Astrocyte (in vitro differentiated cells and primary cell): Measurements from ENCODE around the gene SH3TC2. TPM values are rescaled to one million over a fixed set of nuclear protein-coding genes. Genes with fewer than 3 reads are reported as not detected.

ENCODE experiments used
- DNase-seq: peaks from one replicate; pipeline ENCODE4 v3.0.0-alpha.2; 2010; ENCODE audit warnings: low read depth
- FAIRE-seq: peaks from 2 replicates; lab custom pipeline; 2011; peaks lifted over from hg19 to GRCh38; lab: Jason Lieb, UNC
- H2AFZ ChIP-seq: 2 replicates; pipeline ENCODE4 v1.6.0; 2012; ENCODE audit warnings: low read depth, low read length, inconsistent platforms
- H3K27ac ChIP-seq: 2 replicates; pipeline ENCODE4 v1.5.1; 2011; ENCODE audit warnings: low read depth, low read length, inconsistent platforms
- H3K27me3 ChIP-seq: 2 replicates; pipeline ENCODE4 v1.6.0; 2011; ENCODE audit warnings: low read length, inconsistent platforms; ENCODE audit not compliant: insufficient read depth
- H3K36me3 ChIP-seq: 2 replicates; pipeline ENCODE4 v1.5.1; 2011; ENCODE audit warnings: low read length, inconsistent platforms; ENCODE audit not compliant: insufficient read depth
- H3K4me1 ChIP-seq: 2 replicates; pipeline ENCODE4 v1.5.1; 2011; ENCODE audit warnings: low read length, inconsistent platforms; ENCODE audit not compliant: insufficient read depth
- H3K4me2 ChIP-seq: 2 replicates; pipeline ENCODE4 v1.6.0; 2012; ENCODE audit warnings: low read length, inconsistent platforms
- H3K4me3 ChIP-seq: 2 replicates; pipeline ENCODE4 v1.5.1; 2011; ENCODE audit warnings: low read depth, mild to moderate bottlenecking, low read length, inconsistent platforms; ENCODE audit not compliant: insufficient read depth
- H3K79me2 ChIP-seq: 2 replicates; pipeline ENCODE4 v1.6.0; 2012; ENCODE audit warnings: mild to moderate bottlenecking, low read length, inconsistent platforms; ENCODE audit not compliant: insufficient read depth
- H3K9ac ChIP-seq: 2 replicates; pipeline ENCODE4 v1.6.0; 2012; ENCODE audit warnings: mild to moderate bottlenecking, low read length, inconsistent platforms
- H3K9me3 ChIP-seq: 2 replicates; pipeline ENCODE4 v1.5.1; 2012; ENCODE audit warnings: low read depth, mild to moderate bottlenecking, low read length, inconsistent platforms; ENCODE audit not compliant: insufficient read depth
- H4K20me1 ChIP-seq: 2 replicates; pipeline ENCODE4 v1.6.0; 2012; ENCODE audit warnings: low read length, inconsistent platforms; ENCODE audit not compliant: insufficient read depth
- H3K27ac Mint-ChIP-seq: one replicate; pipeline ENCODE4 v1.8.0; 2021; ENCODE audit warnings: mild to moderate bottlenecking, mixed read lengths; ENCODE audit not compliant: unreplicated experiment
- H3K27me3 Mint-ChIP-seq: one replicate; pipeline ENCODE4 v1.8.0; 2021; ENCODE audit warnings: low read depth, mixed read lengths; ENCODE audit not compliant: unreplicated experiment
- H3K36me3 Mint-ChIP-seq: one replicate; pipeline ENCODE4 v1.8.0; 2021; ENCODE audit warnings: low read depth, mixed read lengths; ENCODE audit not compliant: unreplicated experiment
- H3K4me1 Mint-ChIP-seq: one replicate; pipeline ENCODE4 v1.8.0; 2021; ENCODE audit warnings: low read depth, mixed read lengths; ENCODE audit not compliant: unreplicated experiment
- H3K4me3 Mint-ChIP-seq: one replicate; pipeline ENCODE4 v1.8.0; 2021; ENCODE audit warnings: mild to moderate bottlenecking, moderate library complexity, mixed read lengths; ENCODE audit not compliant: unreplicated experiment
- H3K9me3 Mint-ChIP-seq: one replicate; pipeline ENCODE4 v1.8.0; 2021; ENCODE audit warnings: mild to moderate bottlenecking, mixed read lengths; ENCODE audit not compliant: unreplicated experiment
- EZH2 ChIP-seq: IDR thresholded peaks from 2 replicates; pipeline ENCODE4 v1.6.1; 2012; ENCODE audit warnings: mild to moderate bottlenecking, low read length, inconsistent platforms; ENCODE audit not compliant: insufficient read depth
- total RNA-seq: library from RNA; stranded (reverse); gene quantifications from 2 replicates; pipeline ENCODE4 v1.2.1, GENCODE V29; 2021
- TF ChIP-seq, protein P1 (sequence below): IDR thresholded peaks from 2 replicates; pipeline ENCODE4 v1.5.1; 2011; ENCODE audit warnings: low read depth, mild to moderate bottlenecking, inconsistent platforms, low read length, moderate library complexity; ENCODE audit not compliant: insufficient read depth

Gene SH3TC2
- total RNA-seq, 1 donor from 2014 or later, result 2.6 TPM

DNA sequence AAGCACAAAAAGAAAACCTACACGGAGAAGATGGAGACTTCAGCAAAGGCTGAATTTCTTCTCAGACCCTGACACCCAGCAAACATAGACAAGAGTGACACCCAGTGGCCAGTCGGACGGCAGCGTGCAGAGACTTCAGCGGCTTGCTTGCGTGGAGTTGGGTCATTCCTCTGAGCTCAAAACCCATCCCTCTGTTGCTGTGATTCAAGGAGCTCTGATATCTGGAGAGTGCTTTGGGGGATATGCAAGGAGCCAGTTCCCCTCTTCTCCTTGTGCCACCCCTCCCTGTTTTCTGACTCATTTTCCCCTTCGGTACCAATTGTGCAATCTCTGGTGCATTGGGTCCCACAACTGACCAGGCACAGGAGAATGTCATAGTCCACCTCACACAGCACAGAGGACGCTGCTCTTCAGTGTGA lies 27.5 kb downstream of the SH3TC2 start:
- no peak overlapping the region for H2AFZ ChIP-seq
- H3K36me3 Mint-ChIP-seq, result peaks cover 6% of the 10 kb centered on the region
- no peaks in the 10 kb centered on the region for H3K4me1 ChIP-seq
- TF ChIP-seq, protein P1, sequence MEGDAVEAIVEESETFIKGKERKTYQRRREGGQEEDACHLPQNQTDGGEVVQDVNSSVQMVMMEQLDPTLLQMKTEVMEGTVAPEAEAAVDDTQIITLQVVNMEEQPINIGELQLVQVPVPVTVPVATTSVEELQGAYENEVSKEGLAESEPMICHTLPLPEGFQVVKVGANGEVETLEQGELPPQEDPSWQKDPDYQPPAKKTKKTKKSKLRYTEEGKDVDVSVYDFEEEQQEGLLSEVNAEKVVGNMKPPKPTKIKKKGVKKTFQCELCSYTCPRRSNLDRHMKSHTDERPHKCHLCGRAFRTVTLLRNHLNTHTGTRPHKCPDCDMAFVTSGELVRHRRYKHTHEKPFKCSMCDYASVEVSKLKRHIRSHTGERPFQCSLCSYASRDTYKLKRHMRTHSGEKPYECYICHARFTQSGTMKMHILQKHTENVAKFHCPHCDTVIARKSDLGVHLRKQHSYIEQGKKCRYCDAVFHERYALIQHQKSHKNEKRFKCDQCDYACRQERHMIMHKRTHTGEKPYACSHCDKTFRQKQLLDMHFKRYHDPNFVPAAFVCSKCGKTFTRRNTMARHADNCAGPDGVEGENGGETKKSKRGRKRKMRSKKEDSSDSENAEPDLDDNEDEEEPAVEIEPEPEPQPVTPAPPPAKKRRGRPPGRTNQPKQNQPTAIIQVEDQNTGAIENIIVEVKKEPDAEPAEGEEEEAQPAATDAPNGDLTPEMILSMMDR, result peak; percentile 97
- no peak for TF ChIP-seq EZH2
- FAIRE-seq, result peak; percentile 47
- no peak overlapping the region for H3K9ac ChIP-seq
- peak; percentile 41 for DNase-seq
- no peak overlapping the region for H3K4me3 Mint-ChIP-seq
- no peak overlapping the region for H3K27ac Mint-ChIP-seq
- no peaks in the 10 kb centered on the region for H4K20me1 ChIP-seq
- no peak overlapping the region for H3K4me3 ChIP-seq
- no peaks in the 10 kb centered on the region for H3K27me3 ChIP-seq
- peaks cover 7% of the 10 kb centered on the region for H3K4me1 Mint-ChIP-seq
- H3K9me3 Mint-ChIP-seq, result no peaks in the 10 kb centered on the region
- H3K27me3 Mint-ChIP-seq, result peaks cover 7% of the 10 kb centered on the region
- H3K9me3 ChIP-seq, result no peaks in the 10 kb centered on the region
- no peak overlapping the region for H3K4me2 ChIP-seq
- no peaks in the 10 kb centered on the region for H3K79me2 ChIP-seq
- no peak overlapping the region for H3K27ac ChIP-seq
- no peaks in the 10 kb centered on the region for H3K36me3 ChIP-seq

DNA sequence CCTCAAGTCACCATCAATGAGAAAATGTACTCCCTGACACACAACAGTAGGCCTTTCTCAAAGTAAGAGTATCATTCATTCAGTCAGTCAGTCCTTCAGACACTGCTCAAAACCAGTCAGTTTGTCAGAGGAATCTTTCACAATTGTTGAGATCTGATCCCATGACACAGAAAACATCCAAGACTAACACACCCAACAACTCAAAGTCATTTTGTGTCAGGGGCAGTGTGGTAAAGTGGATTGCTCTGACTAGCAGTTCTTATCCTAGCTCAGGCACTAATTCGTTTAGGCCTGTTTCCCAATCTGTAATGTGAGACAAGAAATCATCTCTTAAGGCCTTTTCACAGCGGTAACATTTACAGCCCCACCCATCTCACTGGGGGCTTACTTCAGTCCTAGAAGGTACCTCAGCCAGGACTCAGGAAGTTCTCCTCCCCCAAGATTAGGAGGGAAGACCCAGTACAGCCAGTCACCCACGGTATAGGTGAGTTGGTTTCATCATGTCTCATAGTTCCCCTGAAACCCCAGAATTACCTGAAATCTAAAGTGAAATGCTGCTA lies 31.9 kb downstream of the SH3TC2 start:
- Mint-ChIP-seq H3K27ac (no peak overlapping the region), H3K4me1 (peaks cover 6% of the 10 kb centered on the region), H3K36me3 (peaks cover 9% of the 10 kb centered on the region), H3K4me3 (no peak overlapping the region), H3K27me3 (peaks cover 18% of the 10 kb centered on the region), H3K9me3 (peaks cover 2% of the 10 kb centered on the region)
- Histone ChIP-seq H3K4me2 (no peak overlapping the region), H3K9me3 (no peaks in the 10 kb centered on the region), H3K36me3 (no peaks in the 10 kb centered on the region), H3K9ac (no peak overlapping the region), H4K20me1 (no peaks in the 10 kb centered on the region), H3K4me3 (no peak overlapping the region), H3K27me3 (no peaks in the 10 kb centered on the region), H3K27ac (no peak overlapping the region), H3K4me1 (no peaks in the 10 kb centered on the region), H2AFZ (no peak overlapping the region), H3K79me2 (no peaks in the 10 kb centered on the region)
- TF ChIP-seq, protein P1, result no peak
- no peak for TF ChIP-seq EZH2
- no peak for DNase-seq
- FAIRE-seq, result no peak

DNA sequence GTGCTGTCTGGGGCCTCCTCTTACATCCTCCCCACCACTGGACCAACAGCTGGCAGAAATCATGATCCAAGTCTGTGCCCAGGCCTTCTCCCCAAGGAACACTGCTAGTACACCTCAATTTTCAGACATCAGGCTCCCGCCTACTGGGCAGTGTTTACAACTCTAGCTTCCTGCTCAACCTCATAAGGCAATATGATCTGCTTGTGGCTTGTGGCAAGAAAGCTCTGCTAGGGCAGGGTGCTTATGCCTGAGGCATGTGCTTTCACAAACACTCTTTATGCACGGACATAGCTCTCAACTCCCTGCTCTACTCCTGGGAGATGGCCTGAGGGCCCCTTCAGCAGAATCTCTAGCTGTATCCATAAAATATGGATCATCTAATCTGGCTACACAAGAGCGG lies 32.5 kb downstream of the SH3TC2 start:
- TF ChIP-seq, protein P1, result no peak
- no peak for TF ChIP-seq EZH2
- Histone ChIP-seq H3K9me3 (no peaks in the 10 kb centered on the region), H3K4me2 (no peak overlapping the region), H3K4me3 (no peak overlapping the region), H3K36me3 (no peaks in the 10 kb centered on the region), H3K79me2 (no peaks in the 10 kb centered on the region), H2AFZ (no peak overlapping the region), H4K20me1 (no peaks in the 10 kb centered on the region), H3K4me1 (no peaks in the 10 kb centered on the region), H3K9ac (no peak overlapping the region), H3K27me3 (no peaks in the 10 kb centered on the region), H3K27ac (no peak overlapping the region)
- Mint-ChIP-seq H3K4me3 (no peak overlapping the region), H3K27me3 (peaks cover 18% of the 10 kb centered on the region), H3K9me3 (peaks cover 2% of the 10 kb centered on the region), H3K36me3 (peaks cover 9% of the 10 kb centered on the region), H3K27ac (no peak overlapping the region), H3K4me1 (peaks cover 6% of the 10 kb centered on the region)
- DNase-seq (peak; percentile 60), FAIRE-seq (no peak)
